Activated T-cell treated with anti-CD3 and anti-CD28 coated beads, Interleukin-2, amount 50 U/mL, for 4 hours (primary cell): ENCODE results near the gene B4GALNT4. TPM values are rescaled to one million over a fixed set of nuclear protein-coding genes. Genes with fewer than 3 reads are reported as not detected.
A peak's percentile ranks its signal among the peaks of the same experiment; 100 is the strongest.
"Not testable (repeated sequence)": the region's sequence is repeated elsewhere in the genome, so short reads cannot be mapped to it uniquely, and the experiment has no call there.

Experiments
- ATAC-seq, 2 donors: fragments of 200-7000 bp; cut with Tn5 transposase; one replicate each; pipeline ENCODE4 v1.10.0; 2021
- DNase-seq: peaks from one replicate; pipeline ENCODE4 v3.0.0-alpha.2; 2020
- H3K27me3 Mint-ChIP-seq: one replicate; pipeline ENCODE4 v1.8.0; 2021; ENCODE audit warnings: low read depth, mixed read lengths
- H3K36me3 Mint-ChIP-seq: one replicate; pipeline ENCODE4 v1.8.0; 2022; ENCODE audit warnings: mixed read lengths; ENCODE audit not compliant: insufficient read depth
- H3K4me1 Mint-ChIP-seq: one replicate; pipeline ENCODE4 v1.8.0; 2021; ENCODE audit warnings: low read depth, mixed read lengths
- H3K4me3 Mint-ChIP-seq: one replicate; pipeline ENCODE4 v1.8.0; 2021; ENCODE audit warnings: mild to moderate bottlenecking, moderate library complexity, mixed read lengths
- H3K9me3 Mint-ChIP-seq: one replicate; pipeline ENCODE4 v1.8.0; 2021; ENCODE audit warnings: mixed read lengths
- total RNA-seq, 3 donors: library from RNA; stranded (reverse); gene quantifications; one replicate each; pipeline ENCODE4 v1.2.1, GENCODE V29; 2021

Gene B4GALNT4
- total RNA-seq, 3 donors from 2014 or later, result 3.8 to 6.1 (median 5.5) TPM

- peak in 1 of 2 donors; percentile 7 for ATAC-seq
- H3K27me3 Mint-ChIP-seq, result no peaks in the 10 kb centered on the region
- no peaks in the 10 kb centered on the region for H3K36me3 Mint-ChIP-seq
- peaks cover 11% of the 10 kb centered on the region for H3K4me1 Mint-ChIP-seq
- no peak for DNase-seq
- H3K4me3 Mint-ChIP-seq, result no peak overlapping the region
- H3K9me3 Mint-ChIP-seq, result no peaks in the 10 kb centered on the region
These were observed 38.4 kb downstream of the B4GALNT4 start for GRCh38 chr11:407651-408123.

GRCh38 chr11:408154-409007, 39.1 kb downstream of the B4GALNT4 start:
- ATAC-seq (no peak), DNase-seq (no peak)
- H3K27me3 Mint-ChIP-seq, result no peaks in the 10 kb centered on the region
- H3K9me3 Mint-ChIP-seq, result no peaks in the 10 kb centered on the region
- no peak overlapping the region for H3K4me3 Mint-ChIP-seq
- no peaks in the 10 kb centered on the region for H3K36me3 Mint-ChIP-seq
- peaks cover 18% of the 10 kb centered on the region for H3K4me1 Mint-ChIP-seq

GRCh38 chr11:409008-409599, 39.8 kb downstream of the B4GALNT4 start:
- no peaks in the 10 kb centered on the region for H3K27me3 Mint-ChIP-seq
- H3K4me1 Mint-ChIP-seq, result peaks cover 20% of the 10 kb centered on the region
- H3K36me3 Mint-ChIP-seq, result no peaks in the 10 kb centered on the region
- DNase-seq, result no peak
- no peaks in the 10 kb centered on the region for H3K9me3 Mint-ChIP-seq
- no peak for ATAC-seq
- no peak overlapping the region for H3K4me3 Mint-ChIP-seq

- ATAC-seq (no peak), DNase-seq (no peak)
- Mint-ChIP-seq H3K27me3 (no peaks in the 10 kb centered on the region), H3K4me1 (peaks cover 27% of the 10 kb centered on the region), H3K36me3 (no peaks in the 10 kb centered on the region), H3K9me3 (no peaks in the 10 kb centered on the region), H3K4me3 (no peak overlapping the region)
These were observed 40.5 kb downstream of the B4GALNT4 start for GRCh38 chr11:409600-410483.

GRCh38 chr11:410711-411110, 41.4 kb downstream of the B4GALNT4 start:
- H3K4me1 Mint-ChIP-seq, result peaks cover 31% of the 10 kb centered on the region
- DNase-seq, H3K27me3 Mint-ChIP-seq, H3K36me3 Mint-ChIP-seq, ATAC-seq, H3K4me3 Mint-ChIP-seq, H3K9me3 Mint-ChIP-seq: not testable (repeated sequence)

GRCh38 chr11:411520-411919, 42.2 kb downstream of the B4GALNT4 start:
- DNase-seq, ATAC-seq, H3K4me3 Mint-ChIP-seq, H3K36me3 Mint-ChIP-seq, H3K9me3 Mint-ChIP-seq, H3K27me3 Mint-ChIP-seq: not testable (repeated sequence)
- H3K4me1 Mint-ChIP-seq, result peaks cover 36% of the 10 kb centered on the region

- H3K4me3 Mint-ChIP-seq, result no peak overlapping the region
- no peaks in the 10 kb centered on the region for H3K9me3 Mint-ChIP-seq
- no peak for DNase-seq
- no peak for ATAC-seq
- no peaks in the 10 kb centered on the region for H3K27me3 Mint-ChIP-seq
- H3K36me3 Mint-ChIP-seq, result no peaks in the 10 kb centered on the region
- H3K4me1 Mint-ChIP-seq, result peaks cover 35% of the 10 kb centered on the region
These were observed 43.4 kb downstream of the B4GALNT4 start for GRCh38 chr11:412641-413119.

GRCh38 chr11:413120-414081, 44.1 kb downstream of the B4GALNT4 start:
- H3K36me3 Mint-ChIP-seq, result no peaks in the 10 kb centered on the region
- DNase-seq, result no peak
- peaks cover 33% of the 10 kb centered on the region for H3K4me1 Mint-ChIP-seq
- H3K27me3 Mint-ChIP-seq, result no peaks in the 10 kb centered on the region
- ATAC-seq, result no peak
- H3K4me3 Mint-ChIP-seq, result peak overlapping the region; percentile 71
- H3K9me3 Mint-ChIP-seq, result no peaks in the 10 kb centered on the region

GRCh38 chr11:414318-414857, 45.1 kb downstream of the B4GALNT4 start:
- no peaks in the 10 kb centered on the region for H3K27me3 Mint-ChIP-seq
- ATAC-seq (peak; percentile 25 to 42), DNase-seq (no peak)
- H3K4me1 Mint-ChIP-seq, result peaks cover 33% of the 10 kb centered on the region
- peak overlapping the region; percentile 90 for H3K4me3 Mint-ChIP-seq
- H3K9me3 Mint-ChIP-seq, result no peaks in the 10 kb centered on the region
- no peaks in the 10 kb centered on the region for H3K36me3 Mint-ChIP-seq

- DNase-seq, result no peak
- no peaks in the 10 kb centered on the region for H3K27me3 Mint-ChIP-seq
These were observed 46.3 kb downstream of the B4GALNT4 start for GRCh38 chr11:415640-416041.

GRCh38 chr11:416051-416756, 46.9 kb downstream of the B4GALNT4 start:
- Mint-ChIP-seq H3K27me3 (no peaks in the 10 kb centered on the region), H3K4me1 (peaks cover 31% of the 10 kb centered on the region), H3K9me3 (no peaks in the 10 kb centered on the region), H3K4me3 (peak overlapping the region; percentile 90), H3K36me3 (no peaks in the 10 kb centered on the region)
- ATAC-seq (peak; percentile 5 to 7), DNase-seq (no peak)

More at GRCh38 chr11:415640-416041, 46.3 kb downstream of the B4GALNT4 start:
- Mint-ChIP-seq H3K4me3 (peak overlapping the region; percentile 90), H3K4me1 (peaks cover 31% of the 10 kb centered on the region), H3K36me3 (no peaks in the 10 kb centered on the region), H3K9me3 (no peaks in the 10 kb centered on the region)
- no peak for ATAC-seq

- H3K27me3 Mint-ChIP-seq, result no peaks in the 10 kb centered on the region
- no peaks in the 10 kb centered on the region for H3K9me3 Mint-ChIP-seq
- DNase-seq, result no peak
- no peaks in the 10 kb centered on the region for H3K36me3 Mint-ChIP-seq
- ATAC-seq, result peak; percentile 44 to 51
- H3K4me3 Mint-ChIP-seq, result peak overlapping the region; percentile 90
- peaks cover 31% of the 10 kb centered on the region for H3K4me1 Mint-ChIP-seq
These were observed 47.7 kb downstream of the B4GALNT4 start for GRCh38 chr11:416757-417621.
